Subcutaneous preadipocyte (primary cell): Measurements from ENCODE around the gene YAP1. TPM values are rescaled to one million over a fixed set of nuclear protein-coding genes. Genes with fewer than 3 reads are reported as not detected.

Source experiments
- total RNA-seq: library from RNA; depleted of rRNA; stranded (reverse); fragments of >200 nt; gene quantifications from 2 replicates; pipeline ENCODE4 v1.2.3, GENCODE V29; 2012

The YAP1 gene
- total RNA-seq, result 114 and 150 TPM in 2 replicates

DNA sequence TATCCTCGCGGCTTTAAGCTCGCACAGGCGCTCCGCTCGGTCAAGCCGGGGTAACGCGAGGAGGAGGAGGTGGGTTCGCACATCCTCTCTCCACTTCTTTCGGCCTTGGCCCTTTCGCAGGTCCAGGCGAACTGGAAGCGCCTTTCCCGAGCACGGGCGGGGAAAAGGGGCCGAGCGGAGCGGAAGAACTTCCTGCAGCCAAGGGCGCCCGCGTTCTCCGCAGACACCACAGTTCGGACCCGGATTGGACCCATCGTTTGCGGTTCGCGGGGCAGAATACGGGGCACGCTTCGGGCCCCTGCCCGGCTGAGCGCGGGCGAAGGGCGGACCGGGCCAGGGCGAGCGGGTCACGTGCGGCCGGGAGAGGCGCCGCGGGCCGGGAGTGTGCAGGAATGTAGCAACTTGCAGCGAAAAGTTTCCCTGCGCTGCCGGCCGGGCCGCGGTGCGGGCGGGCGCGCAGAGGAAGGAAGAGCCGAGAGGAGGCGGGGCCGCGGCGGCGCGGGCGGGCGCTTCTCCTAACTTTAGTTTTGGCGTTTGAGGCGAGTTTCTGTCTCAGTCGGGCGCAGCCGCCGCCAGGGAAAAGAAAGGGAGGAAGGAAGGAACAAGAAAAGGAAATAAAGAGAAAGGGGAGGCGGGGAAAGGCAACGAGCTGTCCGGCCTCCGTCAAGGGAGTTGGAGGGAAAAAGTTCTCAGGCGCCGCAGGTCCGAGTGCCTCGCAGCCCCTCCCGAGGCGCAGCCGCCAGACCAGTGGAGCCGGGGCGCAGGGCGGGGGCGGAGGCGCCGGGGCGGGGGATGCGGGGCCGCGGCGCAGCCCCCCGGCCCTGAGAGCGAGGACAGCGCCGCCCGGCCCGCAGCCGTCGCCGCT is at the start of gene YAP1:
Gene YAP1, plus strand, starts transcription at position 552 of the 865 bp plus-strand sequence. CDS start 402 bp downstream, outside the sequence.

Other genes with a start within 250 kb of the YAP1 start
- 1.6 and 1.8 TPM in 2 replicates for gene CEP126, start 195.4 kb upstream of the YAP1 start, total RNA-seq
- gene ANGPTL5, start 193.9 kb upstream of the YAP1 start, total RNA-seq, result 0.39 and 0.73 TPM in 2 replicates
- gene CFAP300, start 63.0 kb upstream of the YAP1 start, total RNA-seq, result 2.2 and 5.1 TPM in 2 replicates
- 0.37 and 1.4 TPM in 2 replicates for gene BIRC3, start 207.0 kb downstream of the YAP1 start, total RNA-seq
- gene BIRC2, start 236.8 kb downstream of the YAP1 start, total RNA-seq, result 42.3 and 48.3 TPM in 2 replicates